CD4-positive, alpha-beta memory T cell (primary cell): Measurements from ENCODE around the gene ARHGEF38. TPM values are rescaled to one million over a fixed set of nuclear protein-coding genes. Genes with fewer than 3 reads are reported as not detected.

Experiments used
- CTCF ChIA-PET: fragments of 350-600 bp; sonication (Branson Sonifier 250); formaldehyde crosslinking; loops from one replicate; lab custom pipeline; 2021; ENCODE audit warnings: inconsistent platforms; ENCODE audit not compliant: partially characterized antibody; lab: Charles Lee
- POLR2A ChIA-PET: fragments of 350-600 bp; sonication (Branson Sonifier 250); formaldehyde crosslinking; loops from one replicate; lab custom pipeline; 2021; ENCODE audit not compliant: partially characterized antibody; lab: Charles Lee
- DNase-seq, 5 donors: peaks; one replicate each; pipeline versions ENCODE4 v3.0.0 to v3.0.0-alpha.2; 2020 to 2022; ENCODE audit warnings: mixed read lengths in 1 of 5
- H3K27ac ChIP-seq: one replicate; pipeline ENCODE4 v1.7.0; 2013; ENCODE audit warnings: low read depth, low read length
- H3K27me3 ChIP-seq: 2 replicates; pipeline ENCODE4 v1.7.0; 2013; ENCODE audit warnings: mild to moderate bottlenecking, low read length, moderate library complexity; ENCODE audit not compliant: insufficient read depth
- H3K36me3 ChIP-seq: 2 replicates; pipeline ENCODE4 v1.7.0; 2013; ENCODE audit warnings: mild to moderate bottlenecking, low read length, moderate library complexity; ENCODE audit not compliant: insufficient read depth
- H3K4me1 ChIP-seq: 2 replicates; pipeline ENCODE4 v1.7.0; 2013; ENCODE audit warnings: mild to moderate bottlenecking, low read length, moderate library complexity; ENCODE audit not compliant: insufficient read depth
- H3K4me3 ChIP-seq, 2 donors: one replicate each; pipeline ENCODE4 v1.7.0; 2013; ENCODE audit warnings: low read length in 2 of 2, mild to moderate bottlenecking in 1 of 2
- H3K9me3 ChIP-seq, 2 donors: one replicate each; pipeline ENCODE4 v1.7.0; 2013; ENCODE audit warnings: low read length in 2 of 2, control low read depth in 1 of 2; ENCODE audit not compliant: control insufficient read depth in 1 of 2
- H3K27ac Mint-ChIP-seq, 7 donors: one replicate each; pipeline ENCODE4 v1.8.0; 2020 to 2021; ENCODE audit warnings: mixed read lengths in 7 of 7, mild to moderate bottlenecking in 6 of 7, inconsistent platforms in 3 of 7, moderate library complexity in 3 of 7
- H3K27me3 Mint-ChIP-seq, 2 donors: one replicate each; pipeline ENCODE4 v1.8.0; 2020 to 2021; ENCODE audit warnings: mixed read lengths in 2 of 2
- H3K36me3 Mint-ChIP-seq, 2 donors: one replicate each; pipeline ENCODE4 v1.8.0; 2020 to 2021; ENCODE audit warnings: mixed read lengths in 2 of 2, inconsistent platforms in 1 of 2, mild to moderate bottlenecking in 1 of 2
- H3K4me1 Mint-ChIP-seq, 4 donors: one replicate each; pipeline ENCODE4 v1.8.0; 2020 to 2021; ENCODE audit warnings: mixed read lengths in 4 of 4, mild to moderate bottlenecking in 1 of 4
- H3K4me3 Mint-ChIP-seq, 8 donors: one replicate each; pipeline ENCODE4 v1.8.0; 2020 to 2021; ENCODE audit warnings: mixed read lengths in 8 of 8, mild to moderate bottlenecking in 7 of 8, moderate library complexity in 6 of 8, inconsistent platforms in 3 of 8
- H3K9me3 Mint-ChIP-seq, 8 donors: one replicate each; pipeline ENCODE4 v1.8.0; 2020 to 2021; ENCODE audit warnings: mixed read lengths in 8 of 8, mild to moderate bottlenecking in 5 of 8, inconsistent platforms in 3 of 8, moderate library complexity in 1 of 8
- intact Hi-C: fragments of 100-400 bp; cut with micrococcal nuclease; formaldehyde crosslinking; loops from one replicate; pipeline ENCODE4 v1.15.1; 2023
- polyA plus RNA-seq, 2 donors: library from polyadenylated mRNA; unstranded; fragments of 300-500 nt; fragmentation: Illumina TruSeq; gene quantifications; one replicate each; pipeline ENCODE4 v1.2.3, GENCODE V29; 2021
- total RNA-seq, 2 experiments: library from RNA; stranded (reverse); gene quantifications; one replicate each; pipeline ENCODE4 v1.2.3, GENCODE V29; 2021

Gene ARHGEF38
- total and polyA plus RNA-seq, 4 experiments from 2014 or later = 0.30 TPM; not detected in 3

DNA sequence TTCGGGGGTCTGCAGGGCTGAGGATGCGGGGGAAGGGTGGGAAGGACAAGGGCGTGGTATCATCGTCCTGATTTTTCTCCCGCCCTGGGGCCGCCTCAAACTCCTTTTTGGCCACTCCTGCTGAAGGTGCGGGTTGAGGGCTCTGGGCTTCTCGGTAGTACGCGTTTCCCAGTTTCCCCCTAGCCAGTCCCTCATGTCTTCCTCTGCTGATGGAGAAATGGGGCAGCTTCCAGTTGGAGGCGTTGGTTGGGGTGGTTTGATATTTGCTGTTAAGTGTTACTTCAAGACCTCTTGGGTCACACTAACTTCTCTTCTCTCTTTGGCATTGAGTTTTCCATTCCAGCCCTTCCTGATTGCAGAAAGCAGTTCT lies 156.6 kb downstream of the ARHGEF38 start:
- Mint-ChIP-seq H3K9me3 (no peaks in the 10 kb centered on the region), H3K4me1 (peaks cover 23 to 45% (median 29%) of the 10 kb centered on the region in 4 donors), H3K4me3 (peak overlapping the region; percentile 99 to 100 (median 100)), H3K27me3 (no peaks in the 10 kb centered on the region), H3K27ac (peak overlapping the region; percentile 85 to 99 (median 97)), H3K36me3 (peaks cover 0 to 13% of the 10 kb centered on the region in 2 donors)
- DNase-seq = peak in 1 of 5 donors; percentile 35
- Histone ChIP-seq H3K27me3 (no peaks in the 10 kb centered on the region), H3K36me3 (no peaks in the 10 kb centered on the region), H3K4me1 (peaks cover 20% of the 10 kb centered on the region), H3K9me3 (no peaks in the 10 kb centered on the region), H3K4me3 (peak overlapping the region; percentile 70 to 92), H3K27ac (peak overlapping the region; percentile 65)
- intact Hi-C loops = loop anchor here (10.0 kb wide), 1 partner anchor 774 kb away; no protein-coding TSS in a partner anchor
- CTCF ChIA-PET = interaction anchor here (1.0 to 1.5 kb wide), 5 partner anchors 8 to 235 kb away, joined by 3 to 4 read pairs (median 3); partner anchors contain the start of gene PPA2
- POLR2A ChIA-PET = interaction anchor here (1.8 kb wide), 1 partner anchor 235 kb away, joined by 7 read pairs; the partner anchor contains the start of gene PPA2

GRCh38 chr4:105710012-105710600 lies 157.7 kb downstream of the ARHGEF38 start:
- H3K9me3 ChIP-seq = no peaks in the 10 kb centered on the region
- peaks cover 20% of the 10 kb centered on the region for H3K4me1 ChIP-seq
- no peaks in the 10 kb centered on the region for H3K27me3 ChIP-seq
- no peak for DNase-seq
- no peak overlapping the region for H3K27ac ChIP-seq
- ChIA-PET CTCF (interaction anchor here (0.6 to 1.1 kb wide), 5 partner anchors 9 to 236 kb away, joined by 3 to 4 read pairs (median 3); partner anchors contain the start of gene PPA2), POLR2A (no interaction called here)
- no peaks in the 10 kb centered on the region for H3K36me3 ChIP-seq
- H3K4me1 Mint-ChIP-seq = peaks cover 23 to 45% (median 29%) of the 10 kb centered on the region in 4 donors
- H3K9me3 Mint-ChIP-seq = no peaks in the 10 kb centered on the region
- no peak overlapping the region for H3K4me3 ChIP-seq
- H3K36me3 Mint-ChIP-seq = peaks cover 0 to 13% of the 10 kb centered on the region in 2 donors
- intact Hi-C loops = no loop called here
- H3K27me3 Mint-ChIP-seq = no peaks in the 10 kb centered on the region
- H3K4me3 Mint-ChIP-seq = peak overlapping the region in 6 of 8 donors; percentile 27 to 100 (median 80)
- peak overlapping the region in 1 of 7 donors; percentile 93 for H3K27ac Mint-ChIP-seq

DNA sequence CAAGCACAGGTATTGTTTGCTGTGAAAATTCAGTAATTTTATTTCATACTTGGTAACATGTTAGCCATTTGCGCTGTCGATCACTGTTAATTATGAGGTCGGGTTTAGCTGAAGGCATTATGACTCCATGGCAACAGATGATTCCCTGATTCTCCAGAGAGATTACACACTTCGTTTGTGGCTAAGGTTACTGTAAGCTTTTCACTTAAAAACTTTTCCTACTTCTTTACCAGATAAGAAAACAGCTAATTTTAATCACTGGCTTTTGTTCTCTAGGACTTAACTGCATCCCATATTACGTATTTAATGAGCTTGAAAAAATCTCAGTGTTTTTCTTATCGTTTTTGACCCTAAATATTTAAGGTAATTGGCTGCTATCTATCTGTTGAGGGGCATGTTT lies 158.3 kb downstream of the ARHGEF38 start:
- ChIA-PET POLR2A (no interaction called here), CTCF (interaction anchor here (0.6 to 1.4 kb wide), 3 partner anchors 17 to 236 kb away, joined by 3 to 4 read pairs (median 3); partner anchors contain the start of gene PPA2)
- no peaks in the 10 kb centered on the region for H3K9me3 Mint-ChIP-seq
- peaks cover 21% of the 10 kb centered on the region for H3K4me1 ChIP-seq
- no peak overlapping the region for H3K4me3 Mint-ChIP-seq
- DNase-seq = no peak
- peaks cover 0 to 13% of the 10 kb centered on the region in 2 donors for H3K36me3 Mint-ChIP-seq
- no peak overlapping the region for H3K27ac ChIP-seq
- H3K9me3 ChIP-seq = no peaks in the 10 kb centered on the region
- H3K27me3 Mint-ChIP-seq = no peaks in the 10 kb centered on the region
- no peaks in the 10 kb centered on the region for H3K36me3 ChIP-seq
- H3K4me1 Mint-ChIP-seq = peaks cover 21 to 41% (median 26%) of the 10 kb centered on the region in 4 donors
- no peak overlapping the region for H3K4me3 ChIP-seq
- H3K27me3 ChIP-seq = no peaks in the 10 kb centered on the region
- no peak overlapping the region for H3K27ac Mint-ChIP-seq
- intact Hi-C loops = no loop called here

GRCh38 chr4:105712766-105713165 lies 160.3 kb downstream of the ARHGEF38 start:
- H3K4me1 Mint-ChIP-seq = peaks cover 9 to 20% (median 11%) of the 10 kb centered on the region in 4 donors
- CTCF ChIA-PET = interaction anchor here (1.6 kb wide), 1 partner anchor 239 kb away, joined by 5 read pairs; the partner anchor contains the start of gene PPA2
- no peak for DNase-seq
- Histone ChIP-seq H3K9me3 (no peaks in the 10 kb centered on the region), H3K4me3 (no peak overlapping the region), H3K27me3 (no peaks in the 10 kb centered on the region), H3K27ac (no peak overlapping the region), H3K4me1 (peaks cover 14% of the 10 kb centered on the region), H3K36me3 (no peaks in the 10 kb centered on the region)
- H3K9me3 Mint-ChIP-seq = no peaks in the 10 kb centered on the region
- POLR2A ChIA-PET = no interaction called here
- H3K27ac Mint-ChIP-seq = peak overlapping the region in 1 of 7 donors; percentile 81
- intact Hi-C loops = no loop called here
- H3K36me3 Mint-ChIP-seq = peaks cover 0 to 13% of the 10 kb centered on the region in 2 donors
- H3K27me3 Mint-ChIP-seq = no peaks in the 10 kb centered on the region
- no peak overlapping the region for H3K4me3 Mint-ChIP-seq

DNA sequence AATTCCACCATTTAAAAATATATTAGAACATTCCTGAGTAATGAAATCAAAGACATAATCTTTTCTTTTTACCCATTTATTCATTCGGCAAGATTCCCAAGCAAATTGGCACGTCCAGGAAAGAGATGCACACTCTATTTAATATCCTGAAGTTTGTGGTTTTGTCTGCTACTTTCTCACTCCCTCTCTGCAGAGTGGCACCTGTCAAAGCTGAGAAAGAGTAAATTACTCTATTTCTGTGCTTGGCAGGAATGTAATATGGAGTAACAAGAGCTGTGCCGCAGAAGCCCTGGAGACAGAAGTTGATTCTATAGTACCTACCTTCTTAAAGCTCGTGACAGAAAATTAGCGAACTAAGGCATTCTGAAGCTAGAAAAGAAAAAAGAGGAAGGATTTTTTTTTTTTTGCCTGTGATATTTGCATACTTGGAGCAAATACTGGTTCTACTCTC lies 161.7 kb downstream of the ARHGEF38 start:
- ChIA-PET POLR2A (no interaction called here), CTCF (interaction anchor here (0.9 to 1.2 kb wide), 3 partner anchors 193 to 240 kb away, joined by 3 read pairs; partner anchors contain the start of gene PPA2)
- H3K4me1 Mint-ChIP-seq = peaks cover 5 to 8% (median 8%) of the 10 kb centered on the region in 4 donors
- peaks cover 0 to 2% of the 10 kb centered on the region in 2 donors for H3K36me3 Mint-ChIP-seq
- H3K9me3 Mint-ChIP-seq = no peaks in the 10 kb centered on the region
- H3K36me3 ChIP-seq = no peaks in the 10 kb centered on the region
- intact Hi-C loops = no loop called here
- no peaks in the 10 kb centered on the region for H3K9me3 ChIP-seq
- H3K27me3 ChIP-seq = no peaks in the 10 kb centered on the region
- no peak overlapping the region for H3K4me3 ChIP-seq
- H3K4me3 Mint-ChIP-seq = no peak overlapping the region
- no peak overlapping the region for H3K27ac ChIP-seq
- peaks cover 11% of the 10 kb centered on the region for H3K4me1 ChIP-seq
- peak overlapping the region in 1 of 7 donors; percentile 3 for H3K27ac Mint-ChIP-seq
- DNase-seq = no peak
- no peaks in the 10 kb centered on the region for H3K27me3 Mint-ChIP-seq

GRCh38 chr4:105714932-105715331 lies 162.5 kb downstream of the ARHGEF38 start:
- no peaks in the 10 kb centered on the region for H3K9me3 ChIP-seq
- intact Hi-C loops = loop anchor here (1.0 kb wide), 2 partner anchors 194 to 574 kb away; no protein-coding TSS in a partner anchor
- no peak overlapping the region for H3K4me3 Mint-ChIP-seq
- no peaks in the 10 kb centered on the region for H3K9me3 Mint-ChIP-seq
- ChIA-PET POLR2A (no interaction called here), CTCF (interaction anchor here (0.9 to 1.1 kb wide), 5 partner anchors 8 to 575 kb away, joined by 3 to 5 read pairs (median 3); no protein-coding TSS in a partner anchor)
- H3K4me3 ChIP-seq = no peak overlapping the region
- no peak for DNase-seq
- H3K36me3 ChIP-seq = no peaks in the 10 kb centered on the region
- H3K27ac ChIP-seq = no peak overlapping the region
- peaks cover 4% of the 10 kb centered on the region for H3K4me1 ChIP-seq
- H3K27ac Mint-ChIP-seq = no peak overlapping the region
- H3K27me3 ChIP-seq = no peaks in the 10 kb centered on the region
- no peaks in the 10 kb centered on the region for H3K27me3 Mint-ChIP-seq
- peaks cover 0 to under 1% of the 10 kb centered on the region in 2 donors for H3K36me3 Mint-ChIP-seq
- peaks cover 0 to 2% (median 1%) of the 10 kb centered on the region in 4 donors for H3K4me1 Mint-ChIP-seq

- DNase-seq = peak in 4 of 5 donors; percentile 17 to 19 (median 18)
Measured at GRCh38 chr4:105715692-105716278, 163.4 kb downstream of the ARHGEF38 start.

More at GRCh38 chr4:105715692-105716278, 163.4 kb downstream of the ARHGEF38 start:
- Histone ChIP-seq H3K36me3 (no peaks in the 10 kb centered on the region), H3K27ac (no peak overlapping the region), H3K9me3 (no peaks in the 10 kb centered on the region), H3K4me1 (peaks cover 4% of the 10 kb centered on the region), H3K4me3 (no peak overlapping the region), H3K27me3 (no peaks in the 10 kb centered on the region)
- Mint-ChIP-seq H3K9me3 (no peaks in the 10 kb centered on the region), H3K4me1 (peaks cover 0 to 2% (median 1%) of the 10 kb centered on the region in 4 donors), H3K36me3 (peaks cover 0 to 6% of the 10 kb centered on the region in 2 donors), H3K4me3 (peak overlapping the region in 1 of 8 donors; percentile 26), H3K27ac (peak overlapping the region in 1 of 7 donors; percentile 80), H3K27me3 (no peaks in the 10 kb centered on the region)
- intact Hi-C loops = loop anchor here (1.0 kb wide), 2 partner anchors 194 to 574 kb away; no protein-coding TSS in a partner anchor
- POLR2A ChIA-PET = no interaction called here
- CTCF ChIA-PET = interaction anchor here (0.9 to 1.1 kb wide), 4 partner anchors 9 to 575 kb away, joined by 3 to 5 read pairs (median 3); no protein-coding TSS in a partner anchor
